GM12891 (cell line): ENCODE results near the gene IFNAR2.

Experiments
- PAX5 ChIP-seq: IDR thresholded peaks from 2 replicates; pipeline ENCODE4 v1.6.1; 2011; ENCODE audit warnings: low read length, moderate library complexity, mild to moderate bottlenecking; ENCODE audit not compliant: insufficient read depth, severe bottlenecking
- POLR2A ChIP-seq: IDR thresholded peaks from 2 replicates; pipeline ENCODE4 v1.6.1; 2011; ENCODE audit warnings: low read depth, low read length, control low read depth
- POLR2AphosphoS5 ChIP-seq: IDR thresholded peaks from 2 replicates; pipeline ENCODE4 v1.6.1; 2011; ENCODE audit warnings: low read depth, low read length, control low read depth
- POU2F2 ChIP-seq: IDR thresholded peaks from 2 replicates; pipeline ENCODE4 v1.6.1; 2011; ENCODE audit warnings: low read depth, mild to moderate bottlenecking, control low read depth, low read length, moderate library complexity
- SPI1 ChIP-seq: IDR thresholded peaks from 2 replicates; pipeline ENCODE4 v1.6.1; 2011; ENCODE audit warnings: low read depth, low read length, control low read depth
- TAF1 ChIP-seq: IDR thresholded peaks from 2 replicates; pipeline ENCODE4 v1.6.1; 2011; ENCODE audit warnings: low read depth, low read length, control low read depth

GRCh38 chr21:33234635-33235520, 5.1 kb downstream of the IFNAR2 start:
- TF ChIP-seq TAF1 (no peak), POLR2A (peak; percentile 35; the same call in 1 of the 2 replicates), POLR2AphosphoS5 (peak; percentile 64; the same call in 1 of the 2 replicates), POU2F2 (no peak), SPI1 (no peak), PAX5 (no peak)
